ENCODE data around the gene CUL4A.

CUL4A gene

GRCh38 chr13:113267642-113268405 lies 58.4 kb downstream of the CUL4A start:
- DNase-seq: no peak
- in situ Hi-C loops (cut with HindIII; ENCODE audit: low pct_ligation_motif_present, low pct_unique_long_range_greater_than_20kb, low sequenced_read_pairs): no loop called here

- in situ Hi-C loops (cut with HindIII; ENCODE audit: low pct_ligation_motif_present, low pct_unique_long_range_greater_than_20kb, low sequenced_read_pairs): no loop called here
- no peak for DNase-seq
Observed at GRCh38 chr13:113272031-113272430, 62.6 kb downstream of the CUL4A start.

- DNase-seq: no peak
- in situ Hi-C loops (cut with HindIII; ENCODE audit: low pct_ligation_motif_present, low pct_unique_long_range_greater_than_20kb, low sequenced_read_pairs): no loop called here
Observed at GRCh38 chr13:113272701-113273181, 63.3 kb downstream of the CUL4A start.

GRCh38 chr13:113273321-113273720 lies 63.9 kb downstream of the CUL4A start:
- in situ Hi-C loops (cut with HindIII; ENCODE audit: low pct_ligation_motif_present, low pct_unique_long_range_greater_than_20kb, low sequenced_read_pairs): no loop called here
- no peak for DNase-seq

- DNase-seq: peak; percentile 83
- in situ Hi-C loops (cut with HindIII; ENCODE audit: low pct_ligation_motif_present, low pct_unique_long_range_greater_than_20kb, low sequenced_read_pairs): no loop called here
Observed at GRCh38 chr13:113273851-113274590, 64.6 kb downstream of the CUL4A start.

GRCh38 chr13:113274721-113275120 lies 65.3 kb downstream of the CUL4A start:
- DNase-seq: no peak
- in situ Hi-C loops (cut with HindIII; ENCODE audit: low pct_ligation_motif_present, low pct_unique_long_range_greater_than_20kb, low sequenced_read_pairs): no loop called here

- in situ Hi-C loops (cut with HindIII; ENCODE audit: low pct_ligation_motif_present, low pct_unique_long_range_greater_than_20kb, low sequenced_read_pairs): no loop called here
- peak; percentile 86 for DNase-seq
Observed at GRCh38 chr13:113275387-113275786, 66.0 kb downstream of the CUL4A start.

- in situ Hi-C loops (cut with HindIII; ENCODE audit: low pct_ligation_motif_present, low pct_unique_long_range_greater_than_20kb, low sequenced_read_pairs): no loop called here
- no peak for DNase-seq
Observed at GRCh38 chr13:113280126-113280525, 70.7 kb downstream of the CUL4A start.

- no peak for DNase-seq
- in situ Hi-C loops (cut with HindIII; ENCODE audit: low pct_ligation_motif_present, low pct_unique_long_range_greater_than_20kb, low sequenced_read_pairs): no loop called here
Observed at GRCh38 chr13:113283904-113284303, 74.5 kb downstream of the CUL4A start.

- in situ Hi-C loops (cut with HindIII; ENCODE audit: low pct_ligation_motif_present, low pct_unique_long_range_greater_than_20kb, low sequenced_read_pairs): no loop called here
- no peak for DNase-seq
Observed at GRCh38 chr13:113288880-113289279, 79.5 kb downstream of the CUL4A start.

- in situ Hi-C loops (cut with HindIII; ENCODE audit: low pct_ligation_motif_present, low pct_unique_long_range_greater_than_20kb, low sequenced_read_pairs): no loop called here
- no peak for DNase-seq
Observed at GRCh38 chr13:113291129-113291528, 81.7 kb downstream of the CUL4A start.

- peak; percentile 29 for DNase-seq
- in situ Hi-C loops (cut with HindIII; ENCODE audit: low pct_ligation_motif_present, low pct_unique_long_range_greater_than_20kb, low sequenced_read_pairs): no loop called here
Observed at GRCh38 chr13:113292021-113292862, 82.8 kb downstream of the CUL4A start.

GRCh38 chr13:113293686-113294085 lies 84.3 kb downstream of the CUL4A start:
- DNase-seq: no peak
- in situ Hi-C loops (cut with HindIII; ENCODE audit: low pct_ligation_motif_present, low pct_unique_long_range_greater_than_20kb, low sequenced_read_pairs): no loop called here

GRCh38 chr13:113295776-113296175 lies 86.4 kb downstream of the CUL4A start:
- in situ Hi-C loops (cut with HindIII; ENCODE audit: low pct_ligation_motif_present, low pct_unique_long_range_greater_than_20kb, low sequenced_read_pairs): no loop called here
- DNase-seq: no peak

- peak; percentile 93 for DNase-seq
- in situ Hi-C loops (cut with HindIII; ENCODE audit: low pct_ligation_motif_present, low pct_unique_long_range_greater_than_20kb, low sequenced_read_pairs): no loop called here
Observed at GRCh38 chr13:113296823-113297369, 87.5 kb downstream of the CUL4A start, which contains the start of gene LAMP1. TSS of gene LAMP1 (plus strand) at chr13:113297239. CDS start at chr13:113297435, 196 bp downstream.

- peak; percentile 15 for DNase-seq
- in situ Hi-C loops (cut with HindIII; ENCODE audit: low pct_ligation_motif_present, low pct_unique_long_range_greater_than_20kb, low sequenced_read_pairs): no loop called here
Observed at GRCh38 chr13:113297370-113298042, 88.1 kb downstream of the CUL4A start.

- peak; percentile 15 for DNase-seq
Observed at GRCh38 chr13:113298043-113298945, 88.9 kb downstream of the CUL4A start.

More at GRCh38 chr13:113298043-113298945, 88.9 kb downstream of the CUL4A start:
- in situ Hi-C loops (cut with HindIII; ENCODE audit: low pct_ligation_motif_present, low pct_unique_long_range_greater_than_20kb, low sequenced_read_pairs): no loop called here

Measured in ACHN (cell line).